DND-41 (cell line): ENCODE data around the gene FEM1A.

Source experiments
- ATAC-seq: fragments of 200-7000 bp; cut with Tn5 transposase; 3 replicates; pipeline ENCODE4 v1.9.1; 2021; ENCODE audit warnings: low read depth; ENCODE audit not compliant: insufficient read depth
- DNase-seq: peaks from one replicate; pipeline ENCODE4 v3.0.0-alpha.2; 2020
- H2AFZ ChIP-seq: 2 replicates; pipeline ENCODE4 v1.6.0; 2012; ENCODE audit warnings: low read depth, low read length
- H3K27ac ChIP-seq: 2 replicates; pipeline ENCODE4 v1.5.1; 2012; ENCODE audit warnings: low read length, inconsistent platforms
- H3K27me3 ChIP-seq: fragments of 200-600 bp; sonication (generic); 2 replicates; pipeline ENCODE4 v1.6.0; 2012; ENCODE audit warnings: low read length, mild to moderate bottlenecking, inconsistent platforms; ENCODE audit not compliant: insufficient read depth, poor library complexity
- H3K36me3 ChIP-seq: 2 replicates; pipeline ENCODE4 v1.5.1; 2012; ENCODE audit warnings: low read length, inconsistent platforms; ENCODE audit not compliant: insufficient read depth
- H3K4me1 ChIP-seq: 2 replicates; pipeline ENCODE4 v1.5.1; 2012; ENCODE audit warnings: mild to moderate bottlenecking, low read length; ENCODE audit not compliant: insufficient read depth
- H3K4me2 ChIP-seq: 2 replicates; pipeline ENCODE4 v1.6.0; 2012; ENCODE audit warnings: mild to moderate bottlenecking, moderate library complexity, low read length, inconsistent platforms; ENCODE audit not compliant: insufficient read depth
- H3K4me3 ChIP-seq, 2 experiments: fragments of 200-600 bp in 1 of 2; shearing (Covaris generic) in 1 of 2; 2 replicates each; pipeline ENCODE4 v1.5.1; 2012 to 2016; ENCODE audit warnings: inconsistent platforms in 2 of 2, low read length in 2 of 2, mild to moderate bottlenecking in 2 of 2, low read depth in 1 of 2, moderate library complexity in 1 of 2
- H3K79me2 ChIP-seq: 2 replicates; pipeline ENCODE4 v1.6.0; 2012; ENCODE audit warnings: low read length, inconsistent platforms; ENCODE audit not compliant: insufficient read depth
- H3K9ac ChIP-seq: 2 replicates; pipeline ENCODE4 v1.6.0; 2012; ENCODE audit warnings: low read depth, mild to moderate bottlenecking, inconsistent platforms, low read length, moderate library complexity
- H3K9me3 ChIP-seq: 2 replicates; pipeline ENCODE4 v1.5.1; 2012; ENCODE audit warnings: low read length, moderate library complexity, mild to moderate bottlenecking, inconsistent platforms; ENCODE audit not compliant: insufficient read depth, severe bottlenecking
- H4K20me1 ChIP-seq: 2 replicates; pipeline ENCODE4 v1.6.0; 2012; ENCODE audit warnings: low read length; ENCODE audit not compliant: insufficient read depth
- EZH2 ChIP-seq: IDR thresholded peaks from 3 replicates; pipeline ENCODE4 v1.6.1; 2012; ENCODE audit warnings: borderline replicate concordance, low read depth, mild to moderate bottlenecking, moderate library complexity, low read length, inconsistent platforms; ENCODE audit not compliant: severe bottlenecking
- TF ChIP-seq, protein P1 (sequence below): IDR thresholded peaks from 2 replicates; pipeline ENCODE4 v1.5.1; 2012; ENCODE audit warnings: borderline replicate concordance, low read length, moderate library complexity, mild to moderate bottlenecking; ENCODE audit not compliant: poor library complexity, severe bottlenecking; ENCODE audit errors: extremely low read depth

Gene FEM1A

DNA sequence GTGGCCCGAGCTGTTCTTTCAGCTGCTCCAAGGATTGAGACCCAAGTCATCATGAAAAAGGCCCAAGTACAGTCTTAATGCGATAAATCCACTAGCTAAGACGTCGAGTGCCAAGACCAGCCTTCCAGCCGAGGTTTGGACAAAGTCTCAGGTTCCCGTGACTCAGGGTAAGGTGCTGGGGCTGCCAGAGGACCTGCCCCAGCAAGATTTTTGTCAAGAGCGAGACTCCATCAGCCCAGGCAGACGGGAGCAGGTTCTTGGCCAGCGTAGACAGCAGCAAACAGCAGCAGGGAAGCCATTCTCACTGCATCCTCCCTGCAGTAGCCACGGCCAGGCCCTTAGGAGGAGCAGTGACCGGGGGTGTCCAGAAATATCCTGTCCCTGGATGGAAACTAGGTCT is 3.4 kb downstream of the FEM1A start:
- Histone ChIP-seq H3K27me3 (no peaks in the 10 kb centered on the region), H3K9ac (no peak overlapping the region), H3K4me3 (no peak overlapping the region), H3K4me1 (peaks cover 44% of the 10 kb centered on the region), H3K27ac (no peak overlapping the region), H3K4me2 (peak overlapping the region; percentile 89; the same call in 1 of the 2 replicates), H3K79me2 (peaks cover 49% of the 10 kb centered on the region), H3K9me3 (no peaks in the 10 kb centered on the region), H3K36me3 (peaks cover 52% of the 10 kb centered on the region), H2AFZ (no peak overlapping the region), H4K20me1 (peaks cover 28% of the 10 kb centered on the region)
- DNase-seq: no peak
- no peak for ATAC-seq
- TF ChIP-seq EZH2: no peak
- TF ChIP-seq, protein P1, sequence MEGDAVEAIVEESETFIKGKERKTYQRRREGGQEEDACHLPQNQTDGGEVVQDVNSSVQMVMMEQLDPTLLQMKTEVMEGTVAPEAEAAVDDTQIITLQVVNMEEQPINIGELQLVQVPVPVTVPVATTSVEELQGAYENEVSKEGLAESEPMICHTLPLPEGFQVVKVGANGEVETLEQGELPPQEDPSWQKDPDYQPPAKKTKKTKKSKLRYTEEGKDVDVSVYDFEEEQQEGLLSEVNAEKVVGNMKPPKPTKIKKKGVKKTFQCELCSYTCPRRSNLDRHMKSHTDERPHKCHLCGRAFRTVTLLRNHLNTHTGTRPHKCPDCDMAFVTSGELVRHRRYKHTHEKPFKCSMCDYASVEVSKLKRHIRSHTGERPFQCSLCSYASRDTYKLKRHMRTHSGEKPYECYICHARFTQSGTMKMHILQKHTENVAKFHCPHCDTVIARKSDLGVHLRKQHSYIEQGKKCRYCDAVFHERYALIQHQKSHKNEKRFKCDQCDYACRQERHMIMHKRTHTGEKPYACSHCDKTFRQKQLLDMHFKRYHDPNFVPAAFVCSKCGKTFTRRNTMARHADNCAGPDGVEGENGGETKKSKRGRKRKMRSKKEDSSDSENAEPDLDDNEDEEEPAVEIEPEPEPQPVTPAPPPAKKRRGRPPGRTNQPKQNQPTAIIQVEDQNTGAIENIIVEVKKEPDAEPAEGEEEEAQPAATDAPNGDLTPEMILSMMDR: no peak

DNA sequence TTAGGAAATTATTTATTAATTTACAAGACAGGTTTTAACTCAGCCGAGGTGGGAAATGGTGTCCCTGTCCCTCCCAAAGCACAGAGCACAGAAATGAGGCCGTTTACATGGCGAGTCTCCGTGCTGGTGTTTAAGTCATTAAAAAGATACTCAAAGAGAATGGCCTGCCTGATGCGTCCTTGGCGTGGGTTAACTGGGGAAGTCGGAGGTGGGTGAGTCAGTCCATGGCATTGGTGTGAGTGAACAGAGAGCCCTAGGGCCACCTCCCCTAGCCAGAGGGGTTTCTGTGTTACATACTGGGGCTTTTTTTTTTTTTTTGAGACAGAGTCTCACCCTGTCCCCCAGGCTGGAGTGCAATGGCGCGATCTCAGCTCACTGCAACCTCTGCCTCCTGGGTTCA is 3.9 kb downstream of the FEM1A start:
- no peak for TF ChIP-seq EZH2
- TF ChIP-seq, protein P1: no peak
- Histone ChIP-seq H3K4me3 (no peak overlapping the region), H3K9ac (no peak overlapping the region), H3K79me2 (peaks cover 49% of the 10 kb centered on the region), H3K4me2 (peak overlapping the region; percentile 89; the same call in 1 of the 2 replicates), H3K27me3 (no peaks in the 10 kb centered on the region), H4K20me1 (peaks cover 31% of the 10 kb centered on the region), H3K27ac (no peak overlapping the region), H3K36me3 (peaks cover 52% of the 10 kb centered on the region), H3K9me3 (no peaks in the 10 kb centered on the region), H2AFZ (no peak overlapping the region), H3K4me1 (peaks cover 40% of the 10 kb centered on the region)
- DNase-seq (no peak), ATAC-seq (no peak)

DNA sequence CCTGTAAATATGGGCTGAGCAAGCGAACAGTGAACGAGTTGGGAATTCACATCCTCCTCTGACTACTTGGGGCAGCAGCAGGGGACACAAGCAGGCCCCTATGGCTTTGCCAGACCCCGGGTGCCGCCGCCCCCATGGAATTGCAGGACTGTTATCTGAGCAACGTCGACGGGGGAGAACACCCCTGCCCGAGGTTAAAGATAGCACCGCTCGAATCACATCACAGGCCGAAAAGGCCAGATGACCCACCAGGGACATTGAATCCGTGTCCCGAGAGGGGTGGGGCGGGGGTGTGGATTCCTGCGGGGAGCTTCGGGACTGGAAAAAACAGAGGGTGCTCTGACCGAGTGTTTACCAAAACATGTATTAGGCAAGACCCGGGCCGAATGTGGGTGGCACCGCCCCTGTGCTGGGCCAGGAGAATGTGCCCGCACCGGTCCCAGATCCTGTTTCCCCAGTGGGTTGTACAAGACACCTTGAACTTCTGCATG is 9.1 kb downstream of the FEM1A start:
- Histone ChIP-seq H3K27ac (no peak overlapping the region), H4K20me1 (peaks cover 16% of the 10 kb centered on the region), H3K4me1 (no peaks in the 10 kb centered on the region)

More for the DNA sequence above, 9.1 kb downstream of the FEM1A start:
- H3K4me2 ChIP-seq: no peak overlapping the region
- no peak overlapping the region for H2AFZ ChIP-seq
- DNase-seq (no peak), ATAC-seq (no peak)
- H3K4me3 ChIP-seq: no peak overlapping the region
- H3K36me3 ChIP-seq: peaks cover 14% of the 10 kb centered on the region
- no peak overlapping the region for H3K9ac ChIP-seq
- H3K27me3 ChIP-seq: no peaks in the 10 kb centered on the region
- H3K9me3 ChIP-seq: no peaks in the 10 kb centered on the region
- TF ChIP-seq, protein P1: no peak
- no peak for TF ChIP-seq EZH2
- peaks cover 10% of the 10 kb centered on the region for H3K79me2 ChIP-seq
